A673 (cell line): Measurements from ENCODE around the gene PID1. TPM values are rescaled to one million over a fixed set of nuclear protein-coding genes. Genes with fewer than 3 reads are reported as not detected.
A peak's percentile ranks its signal among the peaks of the same experiment; 100 is the strongest.

Experiments used
- BruUV-seq: library from RNA; stranded (reverse); fragments of 400-500 nt; replicated peaks from 2 replicates; lab custom pipeline; 2021; lab: Mats Ljungman, UMichigan
- CTCF ChIA-PET: fragments of 300-600 bp; sonication (Branson Sonifier 250); formaldehyde crosslinking; loops from one replicate; lab custom pipeline; 2022; ENCODE audit warnings: antibody characterized with exemption; lab: Charles Lee
- POLR2A ChIA-PET: fragments of 300-600 bp; sonication (Branson Sonifier 250); formaldehyde crosslinking; loops from one replicate; lab custom pipeline; 2022; ENCODE audit warnings: antibody characterized with exemption; ENCODE audit not compliant: low non-redundant PET; lab: Charles Lee
- DNase-seq: peaks from one replicate; pipeline ENCODE4 v3.0.0-alpha.2; 2015; ENCODE audit warnings: low spot score
- H3K27ac ChIP-seq: fragments of 200-600 bp; sonication (generic); 2 replicates; pipeline ENCODE4 v1.5.1; 2016; ENCODE audit warnings: mixed run types, low read depth, mild to moderate bottlenecking, mixed read lengths, antibody characterized with exemption, low read length; ENCODE audit not compliant: poor library complexity, severe bottlenecking
- H3K27me3 ChIP-seq: fragments of 200-600 bp; sonication (generic); replicated peaks from 2 replicates; pipeline ENCODE4 v1.6.1; 2017; ENCODE audit warnings: mixed run types, low read depth, mild to moderate bottlenecking, mixed read lengths, antibody characterized with exemption, low read length; ENCODE audit not compliant: insufficient read depth, poor library complexity
- H3K36me3 ChIP-seq: fragments of 200-600 bp; sonication (generic); 2 replicates; pipeline ENCODE4 v1.6.1; 2016; ENCODE audit warnings: mixed run types, mild to moderate bottlenecking, mixed read lengths, antibody characterized with exemption, low read length; ENCODE audit not compliant: insufficient read depth, poor library complexity, severe bottlenecking
- H3K4me1 ChIP-seq: fragments of 200-600 bp; sonication (generic); 2 replicates; pipeline ENCODE4 v1.6.1; 2017; ENCODE audit warnings: mixed run types, mild to moderate bottlenecking, mixed read lengths, antibody characterized with exemption, low read length; ENCODE audit not compliant: insufficient read depth, poor library complexity, severe bottlenecking
- H3K4me3 ChIP-seq: fragments of 200-600 bp; sonication (generic); 2 replicates; pipeline ENCODE4 v1.5.1; 2016; ENCODE audit warnings: low read depth, mixed run types, mild to moderate bottlenecking, mixed read lengths, low read length; ENCODE audit not compliant: poor library complexity, severe bottlenecking
- H3K9me3 ChIP-seq: fragments of 200-600 bp; sonication (generic); 2 replicates; pipeline ENCODE4 v1.6.1; 2016; ENCODE audit warnings: mixed run types, low read depth, mild to moderate bottlenecking, mixed read lengths, antibody characterized with exemption, low read length; ENCODE audit not compliant: poor library complexity, severe bottlenecking
- EZH2 ChIP-seq: fragments of 200-600 bp; sonication (generic); IDR thresholded peaks from 2 replicates; pipeline ENCODE4 v1.6.1; 2017; ENCODE audit warnings: borderline replicate concordance, low read depth, mild to moderate bottlenecking, mixed read lengths, antibody characterized with exemption, low read length; ENCODE audit not compliant: poor library complexity, severe bottlenecking
- intact Hi-C: fragments of 100-400 bp; cut with micrococcal nuclease; formaldehyde crosslinking; loops from one replicate; pipeline ENCODE4 v1.10.0; 2022; ENCODE audit not compliant: unreplicated experiment
- total RNA-seq: library from RNA; stranded (reverse); gene quantifications from 2 replicates; pipeline ENCODE4 v1.2.3, GENCODE V29; 2021
- TF ChIP-seq, protein P1 (sequence below): fragments of 300-800, 200-600 bp; sonication (generic); conservative IDR thresholded peaks from 2 replicates; pipeline ENCODE4 v1.5.1; 2017; ENCODE audit warnings: low read depth, mild to moderate bottlenecking, antibody characterized with exemption, low read length, moderate library complexity, mixed read lengths

PID1 gene
- total RNA-seq, 1 experiment from 2014 or later = 1.5 TPM

DNA sequence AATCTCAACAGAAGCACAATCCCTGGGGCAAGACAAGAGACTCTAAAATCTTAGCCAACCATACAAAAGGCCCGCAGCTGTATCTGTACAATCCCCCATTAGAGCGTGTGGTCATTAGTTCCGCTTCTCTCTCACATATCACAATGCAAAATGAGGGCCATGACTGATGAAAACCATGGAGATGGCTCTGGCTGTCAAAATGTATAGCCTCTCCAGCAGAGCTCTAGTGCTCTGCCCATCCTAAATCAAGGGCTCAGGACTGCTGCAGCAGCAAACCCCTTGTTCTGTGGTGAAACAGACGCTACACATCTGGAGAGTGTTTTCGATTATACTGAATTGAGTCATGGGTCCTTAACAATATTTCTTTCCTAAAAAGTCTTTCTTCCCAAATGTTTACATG lies 221.0 kb downstream of the PID1 start:
- no peaks in the 10 kb centered on the region for H3K36me3 ChIP-seq
- H3K9me3 ChIP-seq = no peaks in the 10 kb centered on the region
- intact Hi-C loops = no loop called here
- TF ChIP-seq, protein P1, sequence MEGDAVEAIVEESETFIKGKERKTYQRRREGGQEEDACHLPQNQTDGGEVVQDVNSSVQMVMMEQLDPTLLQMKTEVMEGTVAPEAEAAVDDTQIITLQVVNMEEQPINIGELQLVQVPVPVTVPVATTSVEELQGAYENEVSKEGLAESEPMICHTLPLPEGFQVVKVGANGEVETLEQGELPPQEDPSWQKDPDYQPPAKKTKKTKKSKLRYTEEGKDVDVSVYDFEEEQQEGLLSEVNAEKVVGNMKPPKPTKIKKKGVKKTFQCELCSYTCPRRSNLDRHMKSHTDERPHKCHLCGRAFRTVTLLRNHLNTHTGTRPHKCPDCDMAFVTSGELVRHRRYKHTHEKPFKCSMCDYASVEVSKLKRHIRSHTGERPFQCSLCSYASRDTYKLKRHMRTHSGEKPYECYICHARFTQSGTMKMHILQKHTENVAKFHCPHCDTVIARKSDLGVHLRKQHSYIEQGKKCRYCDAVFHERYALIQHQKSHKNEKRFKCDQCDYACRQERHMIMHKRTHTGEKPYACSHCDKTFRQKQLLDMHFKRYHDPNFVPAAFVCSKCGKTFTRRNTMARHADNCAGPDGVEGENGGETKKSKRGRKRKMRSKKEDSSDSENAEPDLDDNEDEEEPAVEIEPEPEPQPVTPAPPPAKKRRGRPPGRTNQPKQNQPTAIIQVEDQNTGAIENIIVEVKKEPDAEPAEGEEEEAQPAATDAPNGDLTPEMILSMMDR = no peak
- ChIA-PET POLR2A (interaction anchor here (0.5 kb wide), 1 partner anchor 1431 kb away, joined by 5 read pairs; no protein-coding TSS in a partner anchor), CTCF (no interaction called here)
- no peak overlapping the region for H3K27ac ChIP-seq
- H3K4me3 ChIP-seq = no peak overlapping the region
- H3K4me1 ChIP-seq = no peaks in the 10 kb centered on the region
- no peaks in the 10 kb centered on the region for H3K27me3 ChIP-seq
- DNase-seq = peak; percentile 1
- no TSS peak for BruUV-seq

DNA sequence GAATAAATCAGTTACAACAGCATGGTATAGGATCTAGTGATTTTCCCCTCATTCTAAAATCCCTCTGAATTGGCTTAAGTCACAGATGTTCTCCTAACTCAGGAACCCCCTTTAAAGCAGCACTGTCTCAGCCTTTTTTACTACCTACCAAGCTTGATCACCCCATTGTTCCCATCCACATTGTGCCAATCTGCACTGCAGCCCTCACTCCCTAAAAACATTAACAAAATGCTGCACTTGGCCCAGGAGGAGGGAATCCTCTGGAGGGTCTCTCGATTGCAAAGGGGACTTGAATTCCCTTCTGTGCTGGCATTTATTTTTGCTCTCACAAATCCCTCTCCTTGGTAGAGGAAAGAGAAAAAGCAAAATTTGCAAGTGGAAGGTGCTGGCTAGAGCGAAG lies 223.0 kb downstream of the PID1 start:
- Histone ChIP-seq H3K36me3 (no peaks in the 10 kb centered on the region), H3K4me3 (no peak overlapping the region), H3K4me1 (no peaks in the 10 kb centered on the region), H3K27ac (no peak overlapping the region), H3K9me3 (no peaks in the 10 kb centered on the region), H3K27me3 (no peaks in the 10 kb centered on the region)
- no peak for DNase-seq
- TF ChIP-seq, protein P1 = no peak
- TF ChIP-seq EZH2 = no peak
- BruUV-seq = no TSS peak
- ChIA-PET CTCF (no interaction called here), POLR2A (no interaction called here)
- intact Hi-C loops = no loop called here

DNA sequence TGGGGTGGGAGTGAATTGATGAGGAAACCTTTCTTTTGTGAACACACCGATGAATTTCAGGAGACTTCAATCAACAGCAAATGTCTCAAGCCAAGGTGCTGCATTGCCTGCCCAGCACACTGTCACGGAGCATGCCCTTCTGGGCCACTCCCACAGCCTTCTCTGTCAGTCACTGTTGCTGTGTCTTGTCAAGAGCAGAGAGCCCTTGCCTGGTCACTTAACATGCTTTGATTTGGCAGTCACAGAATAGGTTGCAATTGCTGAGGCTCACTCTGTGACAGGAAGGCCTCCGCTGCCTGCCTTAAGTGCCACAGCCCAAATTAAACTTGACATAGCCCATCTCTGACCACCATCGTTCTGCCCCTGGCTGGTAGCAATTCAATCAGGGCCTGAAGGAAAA lies 225.4 kb downstream of the PID1 start:
- no peak overlapping the region for H3K4me3 ChIP-seq
- BruUV-seq = no TSS peak
- intact Hi-C loops = no loop called here
- no peaks in the 10 kb centered on the region for H3K4me1 ChIP-seq
- no peak for TF ChIP-seq EZH2
- TF ChIP-seq, protein P1 = no peak
- no peaks in the 10 kb centered on the region for H3K27me3 ChIP-seq
- ChIA-PET CTCF (no interaction called here), POLR2A (no interaction called here)
- H3K9me3 ChIP-seq = no peaks in the 10 kb centered on the region
- no peak overlapping the region for H3K27ac ChIP-seq
- no peak for DNase-seq
- no peaks in the 10 kb centered on the region for H3K36me3 ChIP-seq
